CD4-positive, alpha-beta memory T cell (primary cell): ENCODE data around the gene ARMC2. TPM values are rescaled to one million over a fixed set of nuclear protein-coding genes. Genes with fewer than 3 reads are reported as not detected.

Experiments
- CTCF ChIA-PET: fragments of 350-600 bp; sonication (Branson Sonifier 250); formaldehyde crosslinking; loops from one replicate; lab custom pipeline; 2021; ENCODE audit warnings: inconsistent platforms; ENCODE audit not compliant: partially characterized antibody; lab: Charles Lee
- POLR2A ChIA-PET: fragments of 350-600 bp; sonication (Branson Sonifier 250); formaldehyde crosslinking; loops from one replicate; lab custom pipeline; 2021; ENCODE audit not compliant: partially characterized antibody; lab: Charles Lee
- DNase-seq, 5 donors: peaks; one replicate each; pipeline versions ENCODE4 v3.0.0 to v3.0.0-alpha.2; 2020 to 2022; ENCODE audit warnings: mixed read lengths in 1 of 5
- H3K27ac ChIP-seq: one replicate; pipeline ENCODE4 v1.7.0; 2013; ENCODE audit warnings: low read depth, low read length
- H3K27me3 ChIP-seq: 2 replicates; pipeline ENCODE4 v1.7.0; 2013; ENCODE audit warnings: mild to moderate bottlenecking, low read length, moderate library complexity; ENCODE audit not compliant: insufficient read depth
- H3K36me3 ChIP-seq: 2 replicates; pipeline ENCODE4 v1.7.0; 2013; ENCODE audit warnings: mild to moderate bottlenecking, low read length, moderate library complexity; ENCODE audit not compliant: insufficient read depth
- H3K4me1 ChIP-seq: 2 replicates; pipeline ENCODE4 v1.7.0; 2013; ENCODE audit warnings: mild to moderate bottlenecking, low read length, moderate library complexity; ENCODE audit not compliant: insufficient read depth
- H3K4me3 ChIP-seq, 2 donors: one replicate each; pipeline ENCODE4 v1.7.0; 2013; ENCODE audit warnings: low read length in 2 of 2, mild to moderate bottlenecking in 1 of 2
- H3K9me3 ChIP-seq, 2 donors: one replicate each; pipeline ENCODE4 v1.7.0; 2013; ENCODE audit warnings: low read length in 2 of 2, control low read depth in 1 of 2; ENCODE audit not compliant: control insufficient read depth in 1 of 2
- H3K27ac Mint-ChIP-seq, 7 donors: one replicate each; pipeline ENCODE4 v1.8.0; 2020 to 2021; ENCODE audit warnings: mixed read lengths in 7 of 7, mild to moderate bottlenecking in 6 of 7, inconsistent platforms in 3 of 7, moderate library complexity in 3 of 7
- H3K27me3 Mint-ChIP-seq, 2 donors: one replicate each; pipeline ENCODE4 v1.8.0; 2020 to 2021; ENCODE audit warnings: mixed read lengths in 2 of 2
- H3K36me3 Mint-ChIP-seq, 2 donors: one replicate each; pipeline ENCODE4 v1.8.0; 2020 to 2021; ENCODE audit warnings: mixed read lengths in 2 of 2, inconsistent platforms in 1 of 2, mild to moderate bottlenecking in 1 of 2
- H3K4me1 Mint-ChIP-seq, 4 donors: one replicate each; pipeline ENCODE4 v1.8.0; 2020 to 2021; ENCODE audit warnings: mixed read lengths in 4 of 4, mild to moderate bottlenecking in 1 of 4
- H3K4me3 Mint-ChIP-seq, 8 donors: one replicate each; pipeline ENCODE4 v1.8.0; 2020 to 2021; ENCODE audit warnings: mixed read lengths in 8 of 8, mild to moderate bottlenecking in 7 of 8, moderate library complexity in 6 of 8, inconsistent platforms in 3 of 8
- H3K9me3 Mint-ChIP-seq, 8 donors: one replicate each; pipeline ENCODE4 v1.8.0; 2020 to 2021; ENCODE audit warnings: mixed read lengths in 8 of 8, mild to moderate bottlenecking in 5 of 8, inconsistent platforms in 3 of 8, moderate library complexity in 1 of 8
- intact Hi-C: fragments of 100-400 bp; cut with micrococcal nuclease; formaldehyde crosslinking; loops from one replicate; pipeline ENCODE4 v1.15.1; 2023
- polyA plus RNA-seq, 2 donors: library from polyadenylated mRNA; unstranded; fragments of 300-500 nt; fragmentation: Illumina TruSeq; gene quantifications; one replicate each; pipeline ENCODE4 v1.2.3, GENCODE V29; 2021
- total RNA-seq, 2 experiments: library from RNA; stranded (reverse); gene quantifications; one replicate each; pipeline ENCODE4 v1.2.3, GENCODE V29; 2021

The ARMC2 gene
- total and polyA plus RNA-seq, 4 experiments from 2014 or later, result 3.2 to 11.2 (median 7.0) TPM

- Histone ChIP-seq H3K27me3 (no peaks in the 10 kb centered on the region), H3K36me3 (no peaks in the 10 kb centered on the region), H3K27ac (no peak overlapping the region), H3K4me3 (no peak overlapping the region), H3K4me1 (peaks cover 8% of the 10 kb centered on the region), H3K9me3 (no peaks in the 10 kb centered on the region)
- Mint-ChIP-seq H3K9me3 (no peaks in the 10 kb centered on the region), H3K27me3 (no peaks in the 10 kb centered on the region), H3K4me3 (peak overlapping the region in 1 of 8 donors; percentile 33), H3K27ac (no peak overlapping the region), H3K36me3 (peaks cover 2 to 11% of the 10 kb centered on the region in 2 donors), H3K4me1 (peaks cover 11 to 28% (median 18%) of the 10 kb centered on the region in 4 donors)
- ChIA-PET POLR2A (no interaction called here), CTCF (interaction anchor here (0.9 to 1.7 kb wide), 3 partner anchors 43 to 116 kb away, joined by 3 read pairs; no protein-coding TSS in a partner anchor)
- intact Hi-C loops, result no loop called here
- no peak for DNase-seq
Measured at GRCh38 chr6:108958900-108959770, 110.9 kb downstream of the ARMC2 start.

- Mint-ChIP-seq H3K27me3 (no peaks in the 10 kb centered on the region), H3K36me3 (peaks cover 2 to 14% of the 10 kb centered on the region in 2 donors), H3K4me3 (peak overlapping the region in 1 of 8 donors; percentile 40), H3K9me3 (no peaks in the 10 kb centered on the region), H3K27ac (peak overlapping the region in 1 of 7 donors; percentile 44), H3K4me1 (peaks cover 11 to 24% (median 16%) of the 10 kb centered on the region in 4 donors)
- Histone ChIP-seq H3K27me3 (no peaks in the 10 kb centered on the region), H3K27ac (no peak overlapping the region), H3K4me1 (peaks cover 6% of the 10 kb centered on the region), H3K36me3 (no peaks in the 10 kb centered on the region), H3K4me3 (no peak overlapping the region), H3K9me3 (no peaks in the 10 kb centered on the region)
- intact Hi-C loops, result no loop called here
- ChIA-PET CTCF (interaction anchor here (1.7 kb wide), 1 partner anchor 115 kb away, joined by 3 read pairs; no protein-coding TSS in a partner anchor), POLR2A (no interaction called here)
- DNase-seq, result no peak
Measured at GRCh38 chr6:108959972-108960582, 111.9 kb downstream of the ARMC2 start.

- CTCF ChIA-PET, result interaction anchor here (1.7 kb wide), 1 partner anchor 114 kb away, joined by 3 read pairs; no protein-coding TSS in a partner anchor
Measured at GRCh38 chr6:108960601-108961000, 112.4 kb downstream of the ARMC2 start.

GRCh38 chr6:108961077-108961476, 112.9 kb downstream of the ARMC2 start:
- Histone ChIP-seq H3K9me3 (no peaks in the 10 kb centered on the region), H3K4me1 (peaks cover 4% of the 10 kb centered on the region), H3K36me3 (no peaks in the 10 kb centered on the region), H3K27ac (no peak overlapping the region), H3K27me3 (no peaks in the 10 kb centered on the region), H3K4me3 (no peak overlapping the region)
- intact Hi-C loops, result no loop called here
- CTCF ChIA-PET, result no interaction called here
- Mint-ChIP-seq H3K27ac (peak overlapping the region in 1 of 7 donors; percentile 14), H3K36me3 (peaks cover 2 to 13% of the 10 kb centered on the region in 2 donors), H3K9me3 (no peaks in the 10 kb centered on the region), H3K4me1 (peaks cover 8 to 15% (median 9%) of the 10 kb centered on the region in 4 donors), H3K4me3 (peak overlapping the region in 1 of 8 donors; percentile 4), H3K27me3 (no peaks in the 10 kb centered on the region)
- DNase-seq, result no peak
- POLR2A ChIA-PET, result no interaction called here

More at GRCh38 chr6:108960601-108961000, 112.4 kb downstream of the ARMC2 start:
- Histone ChIP-seq H3K9me3 (no peaks in the 10 kb centered on the region), H3K4me3 (no peak overlapping the region), H3K4me1 (peaks cover 4% of the 10 kb centered on the region), H3K27me3 (no peaks in the 10 kb centered on the region), H3K27ac (no peak overlapping the region), H3K36me3 (no peaks in the 10 kb centered on the region)
- no peak for DNase-seq
- H3K36me3 Mint-ChIP-seq, result peaks cover 2 to 12% of the 10 kb centered on the region in 2 donors
- H3K27me3 Mint-ChIP-seq, result no peaks in the 10 kb centered on the region
- H3K9me3 Mint-ChIP-seq, result no peaks in the 10 kb centered on the region
- POLR2A ChIA-PET, result no interaction called here
- intact Hi-C loops, result no loop called here
- H3K4me1 Mint-ChIP-seq, result peaks cover 9 to 18% (median 12%) of the 10 kb centered on the region in 4 donors
- H3K27ac Mint-ChIP-seq, result peak overlapping the region in 3 of 7 donors; percentile 14 to 74 (median 44)
- peak overlapping the region in 1 of 8 donors; percentile 4 for H3K4me3 Mint-ChIP-seq

- Histone ChIP-seq H3K9me3 (no peaks in the 10 kb centered on the region), H3K36me3 (no peaks in the 10 kb centered on the region), H3K4me3 (no peak overlapping the region), H3K27me3 (no peaks in the 10 kb centered on the region), H3K4me1 (peaks cover 4% of the 10 kb centered on the region), H3K27ac (no peak overlapping the region)
- Mint-ChIP-seq H3K36me3 (peaks cover 2 to 13% of the 10 kb centered on the region in 2 donors), H3K27me3 (no peaks in the 10 kb centered on the region), H3K4me1 (peaks cover 9 to 20% (median 12%) of the 10 kb centered on the region in 4 donors), H3K4me3 (no peak overlapping the region), H3K27ac (no peak overlapping the region), H3K9me3 (no peaks in the 10 kb centered on the region)
- ChIA-PET POLR2A (no interaction called here), CTCF (no interaction called here)
- no peak for DNase-seq
- intact Hi-C loops, result no loop called here
Measured at GRCh38 chr6:108961985-108962384, 113.8 kb downstream of the ARMC2 start.

- H3K27ac Mint-ChIP-seq, result peak overlapping the region in 1 of 7 donors; percentile 10
- intact Hi-C loops, result no loop called here
- ChIA-PET CTCF (interaction anchor here (1.0 kb wide), 1 partner anchor 10 kb away, joined by 3 read pairs; no protein-coding TSS in a partner anchor), POLR2A (interaction anchor here (0.7 kb wide), 1 partner anchor 105 kb away, joined by 3 read pairs; no protein-coding TSS in a partner anchor)
- no peak for DNase-seq
- Histone ChIP-seq H3K27me3 (no peaks in the 10 kb centered on the region), H3K27ac (no peak overlapping the region), H3K4me1 (no peaks in the 10 kb centered on the region), H3K9me3 (no peaks in the 10 kb centered on the region), H3K4me3 (no peak overlapping the region), H3K36me3 (no peaks in the 10 kb centered on the region)
- peaks cover 0 to 16% (median 13%) of the 10 kb centered on the region in 4 donors for H3K4me1 Mint-ChIP-seq
- H3K4me3 Mint-ChIP-seq, result no peak overlapping the region
- H3K27me3 Mint-ChIP-seq, result no peaks in the 10 kb centered on the region
- no peaks in the 10 kb centered on the region for H3K9me3 Mint-ChIP-seq
- H3K36me3 Mint-ChIP-seq, result peaks cover 1 to 13% of the 10 kb centered on the region in 2 donors
Measured at GRCh38 chr6:108966251-108966650, 118.0 kb downstream of the ARMC2 start.
